T-helper 1 cell treated with Interleukin-12 subunit alpha and Interleukin-12 subunit beta and Interleukin-4 antibody, amounts not matched to agents 30 μg/mL and 1 μg/mL, for 36 hours (primary cell): ENCODE results near the gene RPS19BP1.

Experiments
- H3K27ac Mint-ChIP-seq: one replicate; pipeline ENCODE4 v1.8.0; 2021; ENCODE audit warnings: mild to moderate bottlenecking, mixed read lengths
- H3K27me3 Mint-ChIP-seq: one replicate; pipeline ENCODE4 v1.8.0; 2021; ENCODE audit warnings: low read depth, mixed read lengths
- H3K36me3 Mint-ChIP-seq: one replicate; pipeline ENCODE4 v1.8.0; 2021; ENCODE audit warnings: low read depth, mixed read lengths
- H3K4me1 Mint-ChIP-seq: one replicate; pipeline ENCODE4 v1.8.0; 2021; ENCODE audit warnings: low read depth, mixed read lengths
- H3K4me3 Mint-ChIP-seq: one replicate; pipeline ENCODE4 v1.8.0; 2021; ENCODE audit warnings: mild to moderate bottlenecking, moderate library complexity, mixed read lengths
- H3K9me3 Mint-ChIP-seq: one replicate; pipeline ENCODE4 v1.8.0; 2021; ENCODE audit warnings: mixed read lengths

Gene RPS19BP1

GRCh38 chr22:39546889-39547586 lies 14.5 kb upstream of the RPS19BP1 start:
- Mint-ChIP-seq H3K4me1 (peaks cover 21% of the 10 kb centered on the region), H3K27ac (no peak overlapping the region), H3K9me3 (no peaks in the 10 kb centered on the region), H3K36me3 (no peaks in the 10 kb centered on the region), H3K27me3 (peaks cover 49% of the 10 kb centered on the region), H3K4me3 (no peak overlapping the region)

GRCh38 chr22:39545386-39546365 lies 13.1 kb upstream of the RPS19BP1 start:
- H3K4me1 Mint-ChIP-seq, result peaks cover 21% of the 10 kb centered on the region

GRCh38 chr22:39543095-39543494 lies 10.5 kb upstream of the RPS19BP1 start:
- Mint-ChIP-seq H3K27me3 (peaks cover 38% of the 10 kb centered on the region), H3K4me1 (peaks cover 21% of the 10 kb centered on the region), H3K4me3 (no peak overlapping the region), H3K27ac (no peak overlapping the region), H3K36me3 (no peaks in the 10 kb centered on the region), H3K9me3 (no peaks in the 10 kb centered on the region)

More at GRCh38 chr22:39545386-39546365, 13.1 kb upstream of the RPS19BP1 start:
- H3K27ac Mint-ChIP-seq, result peak overlapping the region; percentile 22
- H3K27me3 Mint-ChIP-seq, result peaks cover 48% of the 10 kb centered on the region
- peak overlapping the region; percentile 15 for H3K4me3 Mint-ChIP-seq
- no peaks in the 10 kb centered on the region for H3K9me3 Mint-ChIP-seq
- H3K36me3 Mint-ChIP-seq, result no peaks in the 10 kb centered on the region

GRCh38 chr22:39537975-39538374 lies 5.4 kb upstream of the RPS19BP1 start:
- Mint-ChIP-seq H3K4me1 (peaks cover 4% of the 10 kb centered on the region), H3K9me3 (no peaks in the 10 kb centered on the region), H3K4me3 (no peak overlapping the region), H3K27ac (no peak overlapping the region), H3K27me3 (peaks cover 5% of the 10 kb centered on the region), H3K36me3 (no peaks in the 10 kb centered on the region)

GRCh38 chr22:39536711-39537110 lies 4.2 kb upstream of the RPS19BP1 start:
- Mint-ChIP-seq H3K4me1 (peaks cover 12% of the 10 kb centered on the region), H3K27ac (no peak overlapping the region), H3K36me3 (peaks cover 7% of the 10 kb centered on the region), H3K27me3 (no peaks in the 10 kb centered on the region), H3K9me3 (no peaks in the 10 kb centered on the region), H3K4me3 (no peak overlapping the region)

GRCh38 chr22:39535831-39536449 lies 3.4 kb upstream of the RPS19BP1 start:
- H3K27me3 Mint-ChIP-seq, result no peaks in the 10 kb centered on the region
- H3K36me3 Mint-ChIP-seq, result peaks cover 8% of the 10 kb centered on the region
- no peak overlapping the region for H3K27ac Mint-ChIP-seq
- H3K4me3 Mint-ChIP-seq, result no peak overlapping the region
- peaks cover 18% of the 10 kb centered on the region for H3K4me1 Mint-ChIP-seq
- no peaks in the 10 kb centered on the region for H3K9me3 Mint-ChIP-seq

- Mint-ChIP-seq H3K4me1 (peaks cover 23% of the 10 kb centered on the region), H3K27me3 (no peaks in the 10 kb centered on the region), H3K4me3 (no peak overlapping the region), H3K9me3 (no peaks in the 10 kb centered on the region), H3K36me3 (peaks cover 12% of the 10 kb centered on the region), H3K27ac (no peak overlapping the region)
These were observed 2.8 kb upstream of the RPS19BP1 start for GRCh38 chr22:39535357-39535725.

GRCh38 chr22:39534591-39535356 lies 2.2 kb upstream of the RPS19BP1 start:
- H3K36me3 Mint-ChIP-seq, result peaks cover 16% of the 10 kb centered on the region
- no peaks in the 10 kb centered on the region for H3K27me3 Mint-ChIP-seq
- H3K4me1 Mint-ChIP-seq, result peaks cover 27% of the 10 kb centered on the region
- no peaks in the 10 kb centered on the region for H3K9me3 Mint-ChIP-seq
- H3K4me3 Mint-ChIP-seq, result no peak overlapping the region
- H3K27ac Mint-ChIP-seq, result no peak overlapping the region

- Mint-ChIP-seq H3K4me3 (no peak overlapping the region), H3K36me3 (peaks cover 22% of the 10 kb centered on the region), H3K27ac (no peak overlapping the region), H3K9me3 (no peaks in the 10 kb centered on the region), H3K27me3 (no peaks in the 10 kb centered on the region), H3K4me1 (peaks cover 32% of the 10 kb centered on the region)
These were observed 1.6 kb upstream of the RPS19BP1 start for GRCh38 chr22:39534092-39534506.

GRCh38 chr22:39530692-39531331 lies 1.7 kb downstream of the RPS19BP1 start:
- peak overlapping the region; percentile 92 for H3K4me3 Mint-ChIP-seq
- H3K27me3 Mint-ChIP-seq, result no peaks in the 10 kb centered on the region
- peaks cover 55% of the 10 kb centered on the region for H3K4me1 Mint-ChIP-seq
- H3K9me3 Mint-ChIP-seq, result no peaks in the 10 kb centered on the region
- peaks cover 37% of the 10 kb centered on the region for H3K36me3 Mint-ChIP-seq
- peak overlapping the region; percentile 41 for H3K27ac Mint-ChIP-seq

- Mint-ChIP-seq H3K4me1 (peaks cover 62% of the 10 kb centered on the region), H3K27me3 (no peaks in the 10 kb centered on the region), H3K36me3 (peaks cover 43% of the 10 kb centered on the region), H3K9me3 (no peaks in the 10 kb centered on the region), H3K27ac (peak overlapping the region; percentile 8), H3K4me3 (peak overlapping the region; percentile 1)
These were observed 2.4 kb downstream of the RPS19BP1 start for GRCh38 chr22:39530116-39530515.

GRCh38 chr22:39529487-39529851 lies 3.1 kb downstream of the RPS19BP1 start:
- H3K4me1 Mint-ChIP-seq, result peaks cover 68% of the 10 kb centered on the region
- H3K27ac Mint-ChIP-seq, result peak overlapping the region; percentile 8
- no peaks in the 10 kb centered on the region for H3K27me3 Mint-ChIP-seq
- no peaks in the 10 kb centered on the region for H3K9me3 Mint-ChIP-seq
- peaks cover 49% of the 10 kb centered on the region for H3K36me3 Mint-ChIP-seq
- H3K4me3 Mint-ChIP-seq, result peak overlapping the region; percentile 57

GRCh38 chr22:39528681-39529486 lies 3.7 kb downstream of the RPS19BP1 start:
- no peaks in the 10 kb centered on the region for H3K9me3 Mint-ChIP-seq
- peak overlapping the region; percentile 67 for H3K27ac Mint-ChIP-seq
- peaks cover 66% of the 10 kb centered on the region for H3K4me1 Mint-ChIP-seq
- peak overlapping the region; percentile 57 for H3K4me3 Mint-ChIP-seq
- H3K36me3 Mint-ChIP-seq, result peaks cover 54% of the 10 kb centered on the region
- no peaks in the 10 kb centered on the region for H3K27me3 Mint-ChIP-seq
